Panc1 (cell line): ENCODE data around the gene EPHA7.

Experiments used
- POLR2AphosphoS5 ChIP-seq: IDR thresholded peaks from 2 replicates; pipeline ENCODE4 v1.6.1; 2012; ENCODE audit warnings: mild to moderate bottlenecking, low read depth, low read length, moderate library complexity
- SIN3A ChIP-seq: IDR thresholded peaks from 2 replicates; pipeline ENCODE4 v1.6.1; 2012; ENCODE audit warnings: low read depth, mild to moderate bottlenecking, low read length, moderate library complexity, borderline replicate concordance; ENCODE audit not compliant: insufficient read depth
- TF ChIP-seq, protein P1 (sequence below): fragments of 450-650 bp; IDR thresholded peaks from 2 replicates; pipeline ENCODE4 v1.5.1; 2017; ENCODE audit warnings: mild to moderate bottlenecking
- TF ChIP-seq, protein P2 (sequence below), 2 experiments: IDR thresholded peaks; 2 replicates each; pipeline ENCODE4 v1.6.1; 2011 to 2012; ENCODE audit warnings: low read depth in 2 of 2, control low read depth in 1 of 2, low read length in 1 of 2, mild to moderate bottlenecking in 1 of 2, moderate library complexity in 1 of 2; ENCODE audit not compliant: insufficient read depth in 1 of 2

DNA sequence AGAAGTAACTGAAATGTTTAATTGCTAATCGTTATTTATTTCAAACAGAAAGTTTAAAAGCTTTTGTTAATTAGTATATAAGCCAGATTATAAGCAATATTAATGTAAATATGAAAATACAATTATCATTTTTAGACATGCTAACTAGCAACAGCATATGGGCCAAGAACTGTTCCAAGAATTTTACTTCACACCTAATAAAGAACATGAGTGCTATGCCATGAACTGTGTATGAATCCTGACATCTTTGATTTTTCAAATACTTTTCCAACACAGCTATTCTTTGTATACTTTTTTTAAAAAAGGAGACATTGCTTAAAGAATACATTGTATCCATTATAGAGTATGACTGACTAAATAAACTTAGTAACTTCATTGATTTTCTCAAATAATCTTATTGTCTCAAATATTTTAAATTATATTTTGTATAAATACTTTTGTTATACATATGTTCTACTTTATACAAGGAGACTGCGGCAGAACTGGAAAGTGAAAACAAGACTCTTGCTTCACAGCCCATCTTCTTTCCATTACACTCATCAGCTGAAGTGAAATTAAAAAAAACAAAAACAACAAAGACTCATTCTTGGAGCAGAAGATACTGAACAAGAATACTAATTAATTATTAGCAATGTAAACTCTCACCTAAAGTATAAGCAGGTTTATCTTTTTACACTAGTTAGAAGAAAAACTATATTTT is 89.9 kb downstream of the EPHA7 start:
- TF ChIP-seq, protein P1, sequence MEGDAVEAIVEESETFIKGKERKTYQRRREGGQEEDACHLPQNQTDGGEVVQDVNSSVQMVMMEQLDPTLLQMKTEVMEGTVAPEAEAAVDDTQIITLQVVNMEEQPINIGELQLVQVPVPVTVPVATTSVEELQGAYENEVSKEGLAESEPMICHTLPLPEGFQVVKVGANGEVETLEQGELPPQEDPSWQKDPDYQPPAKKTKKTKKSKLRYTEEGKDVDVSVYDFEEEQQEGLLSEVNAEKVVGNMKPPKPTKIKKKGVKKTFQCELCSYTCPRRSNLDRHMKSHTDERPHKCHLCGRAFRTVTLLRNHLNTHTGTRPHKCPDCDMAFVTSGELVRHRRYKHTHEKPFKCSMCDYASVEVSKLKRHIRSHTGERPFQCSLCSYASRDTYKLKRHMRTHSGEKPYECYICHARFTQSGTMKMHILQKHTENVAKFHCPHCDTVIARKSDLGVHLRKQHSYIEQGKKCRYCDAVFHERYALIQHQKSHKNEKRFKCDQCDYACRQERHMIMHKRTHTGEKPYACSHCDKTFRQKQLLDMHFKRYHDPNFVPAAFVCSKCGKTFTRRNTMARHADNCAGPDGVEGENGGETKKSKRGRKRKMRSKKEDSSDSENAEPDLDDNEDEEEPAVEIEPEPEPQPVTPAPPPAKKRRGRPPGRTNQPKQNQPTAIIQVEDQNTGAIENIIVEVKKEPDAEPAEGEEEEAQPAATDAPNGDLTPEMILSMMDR: no peak
- TF ChIP-seq POLR2AphosphoS5 (no peak), SIN3A (no peak)
- TF ChIP-seq, protein P2, sequence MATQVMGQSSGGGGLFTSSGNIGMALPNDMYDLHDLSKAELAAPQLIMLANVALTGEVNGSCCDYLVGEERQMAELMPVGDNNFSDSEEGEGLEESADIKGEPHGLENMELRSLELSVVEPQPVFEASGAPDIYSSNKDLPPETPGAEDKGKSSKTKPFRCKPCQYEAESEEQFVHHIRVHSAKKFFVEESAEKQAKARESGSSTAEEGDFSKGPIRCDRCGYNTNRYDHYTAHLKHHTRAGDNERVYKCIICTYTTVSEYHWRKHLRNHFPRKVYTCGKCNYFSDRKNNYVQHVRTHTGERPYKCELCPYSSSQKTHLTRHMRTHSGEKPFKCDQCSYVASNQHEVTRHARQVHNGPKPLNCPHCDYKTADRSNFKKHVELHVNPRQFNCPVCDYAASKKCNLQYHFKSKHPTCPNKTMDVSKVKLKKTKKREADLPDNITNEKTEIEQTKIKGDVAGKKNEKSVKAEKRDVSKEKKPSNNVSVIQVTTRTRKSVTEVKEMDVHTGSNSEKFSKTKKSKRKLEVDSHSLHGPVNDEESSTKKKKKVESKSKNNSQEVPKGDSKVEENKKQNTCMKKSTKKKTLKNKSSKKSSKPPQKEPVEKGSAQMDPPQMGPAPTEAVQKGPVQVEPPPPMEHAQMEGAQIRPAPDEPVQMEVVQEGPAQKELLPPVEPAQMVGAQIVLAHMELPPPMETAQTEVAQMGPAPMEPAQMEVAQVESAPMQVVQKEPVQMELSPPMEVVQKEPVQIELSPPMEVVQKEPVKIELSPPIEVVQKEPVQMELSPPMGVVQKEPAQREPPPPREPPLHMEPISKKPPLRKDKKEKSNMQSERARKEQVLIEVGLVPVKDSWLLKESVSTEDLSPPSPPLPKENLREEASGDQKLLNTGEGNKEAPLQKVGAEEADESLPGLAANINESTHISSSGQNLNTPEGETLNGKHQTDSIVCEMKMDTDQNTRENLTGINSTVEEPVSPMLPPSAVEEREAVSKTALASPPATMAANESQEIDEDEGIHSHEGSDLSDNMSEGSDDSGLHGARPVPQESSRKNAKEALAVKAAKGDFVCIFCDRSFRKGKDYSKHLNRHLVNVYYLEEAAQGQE (IDR thresholded peaks at IDR 0.05; ENCODE audit: insufficient read depth in 1 of 2, low read depth in 2 of 2, low read length in 1 of 2): no peak
